Endothelial cell (in vitro differentiated cells): Measurements from ENCODE around the gene CARMIL3. TPM values are rescaled to one million over a fixed set of nuclear protein-coding genes. Genes with fewer than 3 reads are reported as not detected.

ENCODE experiments used
- DNase-seq: peaks from one replicate; pipeline ENCODE4 v3.0.0; 2021; ENCODE audit warnings: low spot score
- H3K27ac Mint-ChIP-seq: one replicate; pipeline ENCODE4 v1.8.0; 2021; ENCODE audit warnings: mixed read lengths, inconsistent platforms; ENCODE audit not compliant: unreplicated experiment
- H3K27me3 Mint-ChIP-seq: one replicate; pipeline ENCODE4 v1.8.0; 2021; ENCODE audit warnings: mild to moderate bottlenecking, moderate library complexity, mixed read lengths, inconsistent platforms; ENCODE audit not compliant: unreplicated experiment
- H3K36me3 Mint-ChIP-seq: one replicate; pipeline ENCODE4 v1.8.0; 2021; ENCODE audit warnings: mild to moderate bottlenecking, low read depth, mixed read lengths, inconsistent platforms; ENCODE audit not compliant: unreplicated experiment
- H3K4me1 Mint-ChIP-seq: one replicate; pipeline ENCODE4 v1.8.0; 2021; ENCODE audit warnings: mild to moderate bottlenecking, mixed read lengths, inconsistent platforms; ENCODE audit not compliant: unreplicated experiment
- H3K4me3 Mint-ChIP-seq: one replicate; pipeline ENCODE4 v1.8.0; 2021; ENCODE audit warnings: mild to moderate bottlenecking, mixed read lengths, inconsistent platforms; ENCODE audit not compliant: unreplicated experiment
- H3K9me3 Mint-ChIP-seq: one replicate; pipeline ENCODE4 v1.8.0; 2021; ENCODE audit warnings: mixed read lengths, inconsistent platforms; ENCODE audit not compliant: unreplicated experiment
- CTCF ChIP-seq: fragments of 200-600 bp; sonication (generic); IDR thresholded peaks from one replicate; pipeline ENCODE4 v1.5.0; 2021; ENCODE audit warnings: antibody characterized with exemption; ENCODE audit not compliant: unreplicated experiment
- total RNA-seq: library from RNA; stranded (reverse); fragmentation: NEBNext Ultra II Directional; extraction: Animal tissue kit (Norgen Biotek cat#: 25700); gene quantifications from one replicate; pipeline ENCODE4 v1.2.1, GENCODE V29; 2021; ENCODE audit not compliant: unreplicated experiment

The CARMIL3 gene
- total RNA-seq, 1 donor from 2014 or later = 1.4 TPM

- Mint-ChIP-seq H3K27me3 (peaks cover 10% of the 10 kb centered on the region), H3K36me3 (peaks cover 5% of the 10 kb centered on the region), H3K9me3 (no peaks in the 10 kb centered on the region), H3K4me3 (peak overlapping the region; percentile 51), H3K4me1 (no peaks in the 10 kb centered on the region), H3K27ac (no peak overlapping the region)
- DNase-seq = no peak
- TF ChIP-seq CTCF = no peak
Measured at GRCh38 chr14:24074625-24075484, 23.0 kb downstream of the CARMIL3 start.

DNA sequence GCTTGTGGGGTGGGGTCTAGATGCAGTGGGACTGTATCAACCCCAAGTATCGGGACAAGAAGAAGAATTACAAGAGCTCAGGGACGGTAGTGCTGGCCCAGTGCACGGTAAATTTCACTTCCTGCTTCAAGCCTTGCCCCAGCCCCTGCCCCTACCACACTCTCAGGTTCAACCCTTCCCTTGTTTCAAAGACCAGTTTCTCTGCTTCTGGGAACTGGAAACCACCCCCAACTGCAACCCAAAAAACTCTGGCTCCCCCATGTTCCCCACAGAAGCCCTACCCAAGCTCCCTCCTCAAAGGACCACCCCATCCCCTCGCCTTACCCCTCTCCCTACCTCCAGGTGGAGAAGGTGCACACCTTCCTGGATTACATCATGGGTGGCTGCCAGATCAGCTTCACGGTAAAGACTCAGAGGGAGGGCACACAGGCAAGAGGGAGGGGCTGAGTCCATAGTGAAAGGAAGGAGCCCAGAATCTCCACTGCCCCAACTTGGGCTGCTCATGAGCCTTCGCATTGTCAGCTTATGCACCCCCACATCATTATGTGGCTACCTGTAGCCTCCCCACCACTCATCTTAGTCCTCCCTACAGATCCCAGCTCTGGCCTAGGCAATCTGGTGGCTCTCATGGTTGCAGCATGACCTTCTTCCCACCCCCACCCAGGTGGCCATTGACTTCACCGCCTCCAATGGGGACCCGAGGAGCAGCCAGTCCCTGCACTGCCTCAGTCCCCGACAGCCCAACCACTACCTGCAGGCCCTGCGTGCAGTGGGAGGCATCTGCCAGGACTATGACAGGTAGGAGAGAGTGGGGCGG is 23.9 kb downstream of the CARMIL3 start:
- DNase-seq = no peak
- Mint-ChIP-seq H3K36me3 (peaks cover 5% of the 10 kb centered on the region), H3K27me3 (peaks cover 7% of the 10 kb centered on the region), H3K4me3 (no peak overlapping the region), H3K9me3 (no peaks in the 10 kb centered on the region), H3K4me1 (no peaks in the 10 kb centered on the region), H3K27ac (no peak overlapping the region)
- TF ChIP-seq CTCF = no peak

DNA sequence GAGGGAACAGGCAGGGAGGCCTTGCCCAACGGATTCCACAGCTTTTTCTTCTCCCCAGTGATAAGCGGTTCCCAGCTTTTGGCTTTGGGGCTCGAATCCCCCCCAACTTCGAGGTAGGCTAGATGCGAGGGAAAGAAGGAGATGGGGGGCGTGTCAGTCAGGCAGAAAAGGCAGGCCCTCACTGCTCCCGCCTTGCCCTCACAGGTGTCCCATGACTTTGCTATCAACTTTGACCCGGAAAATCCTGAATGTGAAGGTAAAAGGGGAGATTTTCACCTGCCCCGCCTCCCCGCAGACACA is 24.4 kb downstream of the CARMIL3 start:
- H3K9me3 Mint-ChIP-seq = no peaks in the 10 kb centered on the region

DNA sequence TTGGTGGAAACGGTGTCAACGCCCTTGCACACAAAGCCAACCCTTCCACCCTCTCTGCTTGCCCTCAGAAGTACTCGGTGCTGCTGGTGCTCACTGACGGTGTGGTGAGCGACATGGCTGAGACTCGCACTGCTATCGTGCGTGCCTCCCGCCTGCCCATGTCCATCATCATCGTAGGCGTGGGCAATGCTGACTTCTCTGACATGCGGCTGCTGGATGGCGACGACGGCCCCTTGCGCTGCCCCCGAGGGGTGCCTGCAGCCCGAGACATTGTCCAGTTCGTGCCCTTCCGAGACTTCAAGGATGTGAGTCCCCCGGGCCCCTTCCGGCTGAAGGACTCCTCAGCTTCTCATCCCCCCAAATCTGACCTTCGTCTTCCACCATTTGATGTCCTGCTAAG is 25.3 kb downstream of the CARMIL3 start:
- Mint-ChIP-seq H3K9me3 (no peaks in the 10 kb centered on the region), H3K4me1 (peaks cover 3% of the 10 kb centered on the region)

More for the DNA sequence above, 24.4 kb downstream of the CARMIL3 start:
- no peak for DNase-seq
- Mint-ChIP-seq H3K27me3 (peaks cover 5% of the 10 kb centered on the region), H3K4me1 (no peaks in the 10 kb centered on the region), H3K27ac (no peak overlapping the region), H3K36me3 (no peaks in the 10 kb centered on the region), H3K4me3 (no peak overlapping the region)
- TF ChIP-seq CTCF = no peak

More for the DNA sequence above, 25.3 kb downstream of the CARMIL3 start:
- no peaks in the 10 kb centered on the region for H3K36me3 Mint-ChIP-seq
- TF ChIP-seq CTCF = no peak
- H3K27ac Mint-ChIP-seq = no peak overlapping the region
- H3K27me3 Mint-ChIP-seq = peaks cover 10% of the 10 kb centered on the region
- H3K4me3 Mint-ChIP-seq = no peak overlapping the region
- no peak for DNase-seq
